Middle frontal gyrus (tissue), 1 donor: ENCODE measurements around the gene F7.
"Not testable (repeated sequence)": the region's sequence is repeated elsewhere in the genome, so short reads cannot be mapped to it uniquely, and the experiment has no call there.

Source experiments
- DNase-seq: peaks from one replicate; pipeline ENCODE4 v3.0.0-alpha.2; 2015; ENCODE audit warnings: low spot score; ENCODE audit errors: extremely low spot score

Gene F7

GRCh38 chr13:113105032-113105920, at the start of gene F7:
Gene F7 (plus strand): TSS chr13:113105791. CDS start chr13:113105842, 51 bp downstream.
- no peak for DNase-seq

DNA sequence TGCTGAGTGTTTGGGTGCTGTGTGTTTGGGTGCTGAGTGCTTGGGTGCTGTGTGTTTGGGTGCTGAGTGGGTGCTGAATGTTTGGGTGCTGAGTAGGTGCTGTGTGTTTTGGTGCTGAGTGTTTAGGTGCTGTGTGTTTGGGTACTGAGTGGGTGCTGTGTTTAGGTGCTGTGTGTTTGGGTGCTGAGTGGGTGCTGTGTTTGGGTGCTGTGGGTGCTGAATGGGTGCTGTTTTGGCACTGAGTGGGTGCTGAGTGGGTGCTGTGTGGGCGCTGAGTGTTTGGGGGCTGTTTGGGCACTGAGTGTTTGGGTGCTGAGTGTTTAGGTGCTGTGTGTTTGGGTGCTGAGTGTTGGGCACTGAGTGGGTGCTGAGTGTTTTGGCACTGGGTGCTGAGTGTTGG, 48.5 kb upstream of the F7 start:
- DNase-seq: no peak

DNA sequence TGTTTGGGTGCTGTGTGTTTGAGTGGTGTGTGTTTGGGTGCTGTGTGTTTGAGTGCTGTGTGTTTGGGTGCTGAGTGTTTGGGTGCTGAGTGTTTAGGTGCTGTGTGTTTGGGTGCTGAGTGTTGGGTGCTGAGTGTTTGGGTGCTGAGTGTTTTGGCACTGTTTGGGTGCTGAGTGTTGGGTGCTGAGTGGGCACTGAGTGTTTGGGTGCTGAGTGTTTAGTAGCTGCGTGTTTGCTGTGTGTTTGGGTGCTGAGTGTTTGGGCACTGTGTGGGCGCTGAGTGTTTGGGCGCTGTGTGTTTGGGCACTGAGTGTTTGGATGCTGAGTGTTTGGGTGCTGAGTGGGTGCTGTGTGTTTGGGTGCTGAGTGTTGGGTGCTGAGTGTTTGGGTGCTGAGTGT, 48.0 kb upstream of the F7 start:
- not testable (repeated sequence) for DNase-seq

GRCh38 chr13:113058129-113058987, 47.2 kb upstream of the F7 start:
- DNase-seq: no peak

- no peak for DNase-seq
These were observed 46.4 kb upstream of the F7 start for GRCh38 chr13:113058988-113059850.

DNA sequence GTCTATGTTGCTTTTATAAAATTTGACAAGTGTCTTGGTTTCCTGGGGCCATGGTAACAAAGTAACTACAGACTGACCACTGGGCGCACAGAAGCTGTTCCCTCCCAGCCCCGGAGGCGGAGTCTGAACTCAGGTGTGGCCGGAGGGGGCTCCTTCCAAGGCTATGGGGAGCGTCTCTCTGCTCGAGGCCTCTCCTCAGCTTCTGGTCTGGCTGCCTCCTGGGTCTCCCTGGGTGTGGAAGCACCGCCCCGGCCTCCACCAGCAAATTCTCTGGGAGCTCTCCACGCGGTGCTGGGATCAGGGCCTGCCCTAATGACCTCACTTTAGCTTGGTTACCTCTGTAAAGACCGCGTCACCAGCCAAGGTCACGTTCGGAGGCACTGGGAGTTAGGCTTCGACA, 45.7 kb upstream of the F7 start:
- no peak for DNase-seq

- DNase-seq: no peak
These were observed 44.9 kb upstream of the F7 start for GRCh38 chr13:113060557-113061270.

DNA sequence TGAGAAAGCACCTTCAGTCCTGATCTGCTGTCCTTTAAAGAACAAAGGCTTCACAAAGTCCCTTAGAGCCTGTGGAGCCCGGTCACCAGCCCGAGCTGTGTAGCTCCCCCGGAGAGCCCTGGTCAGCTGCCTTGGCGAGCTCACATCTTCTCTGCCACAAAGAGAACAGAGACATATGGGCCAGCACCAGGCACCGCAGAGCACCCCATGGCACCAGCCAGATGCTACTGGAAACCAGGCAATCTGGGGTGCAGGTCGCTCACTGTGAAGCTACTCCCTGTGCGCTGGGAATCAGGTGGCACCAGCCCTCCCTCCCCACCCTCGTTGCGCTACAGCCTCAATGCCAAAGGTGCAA, 44.3 kb upstream of the F7 start:
- no peak for DNase-seq

DNA sequence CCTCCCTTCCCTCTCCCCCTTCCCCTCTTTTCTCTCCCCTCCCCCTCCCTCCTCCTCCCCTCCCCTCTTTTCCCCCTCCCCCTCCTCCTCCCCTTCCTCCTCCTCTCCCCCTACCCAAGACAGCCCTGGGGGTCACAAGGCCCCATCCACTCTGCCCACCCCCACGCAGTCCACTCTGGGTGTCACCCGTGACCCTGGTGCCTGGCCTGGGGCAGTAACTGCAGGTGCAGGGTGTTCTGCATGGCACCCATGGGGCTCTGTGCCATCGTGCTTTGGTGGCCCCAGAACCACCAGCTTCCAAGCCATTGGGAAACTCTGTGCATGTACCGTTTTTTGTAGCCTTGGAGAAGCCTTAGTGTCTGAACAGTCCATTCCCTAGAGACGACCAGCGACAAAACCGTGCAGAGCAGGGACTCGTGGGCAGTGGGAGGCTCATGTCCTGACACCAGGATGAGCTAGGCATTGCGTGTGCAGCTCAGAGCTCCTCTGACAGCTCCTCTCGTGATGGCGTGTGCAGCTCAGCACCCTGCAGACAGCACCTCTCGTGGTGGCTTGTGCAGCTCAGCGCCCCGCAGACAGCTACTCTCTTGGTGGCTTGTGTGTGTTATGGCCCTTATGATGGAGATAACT, 43.7 kb upstream of the F7 start:
- DNase-seq: no peak

DNA sequence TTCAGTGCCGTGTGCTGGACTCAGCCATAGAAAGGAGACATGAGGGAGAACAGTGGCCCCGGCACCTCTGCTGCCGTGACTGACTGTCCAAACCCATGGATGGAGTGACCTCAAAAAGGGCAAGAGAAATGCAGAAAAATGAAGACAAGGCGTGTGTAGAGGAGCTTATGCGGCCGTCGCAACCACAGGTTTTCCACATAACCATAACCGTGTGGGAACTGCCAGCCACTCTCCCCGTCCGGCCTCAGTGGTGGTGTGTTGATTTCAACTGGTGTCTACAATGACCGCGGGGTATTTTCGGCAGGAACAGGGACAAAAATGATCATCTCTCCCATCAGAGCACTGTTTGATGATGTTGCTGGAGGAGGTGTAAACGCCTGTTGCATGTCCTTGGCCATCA, 42.9 kb upstream of the F7 start:
- no peak for DNase-seq

GRCh38 chr13:113063091-113063491, 42.5 kb upstream of the F7 start:
- no peak for DNase-seq

- DNase-seq: no peak
These were observed 41.5 kb upstream of the F7 start for GRCh38 chr13:113064000-113064533.

GRCh38 chr13:113064534-113065405, 40.8 kb upstream of the F7 start:
- DNase-seq: no peak

- no peak for DNase-seq
These were observed 40.0 kb upstream of the F7 start for GRCh38 chr13:113065406-113066141.

GRCh38 chr13:113066142-113066455, 39.5 kb upstream of the F7 start:
- DNase-seq: no peak

DNA sequence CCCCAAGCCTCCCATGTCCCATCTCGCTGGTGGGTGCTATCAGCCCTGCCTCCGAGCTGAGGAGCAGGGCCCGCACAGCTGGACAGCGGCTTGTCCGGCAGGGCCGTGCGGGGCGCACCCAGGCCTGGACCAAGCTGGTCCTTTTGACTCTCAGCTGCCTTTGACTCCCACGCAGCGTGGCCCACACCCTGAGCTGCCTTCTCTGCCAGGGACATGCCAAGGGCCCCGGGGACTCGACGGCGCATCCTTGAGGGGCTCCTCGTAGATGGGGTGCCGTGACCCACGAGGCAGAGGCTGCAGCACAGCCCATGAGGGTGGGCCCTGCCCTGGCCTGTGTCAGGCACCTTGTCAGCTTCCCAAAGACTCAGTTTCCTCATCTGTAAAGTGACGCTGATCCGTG, 38.8 kb upstream of the F7 start:
- no peak for DNase-seq

- DNase-seq: no peak
These were observed 35.5 kb upstream of the F7 start for GRCh38 chr13:113069861-113070805.

GRCh38 chr13:113070855-113071254, 34.7 kb upstream of the F7 start:
- DNase-seq: no peak
